ENCODE measurements around the gene UNC5A. TPM values are rescaled to one million over a fixed set of nuclear protein-coding genes. Genes with fewer than 3 reads are reported as not detected.
A peak's percentile ranks its signal among the peaks of the same experiment; 100 is the strongest.

UNC5A gene
- total and polyA plus RNA-seq, 9 of the 15 experiments (the other 6 are each of a cell fraction or from before 2014, with no cell fraction given), result not detected

GRCh38 chr5:176787676-176788075 lies 22.7 kb upstream of the UNC5A start (continued):
- no peak for TF ChIP-seq ZNF395 (CRISPR knock-in tag; IDR thresholded peaks at IDR 0.05)
- TF ChIP-seq DACH1 (IDR thresholded peaks at IDR 0.05; ENCODE audit: partially characterized antibody), result no peak
- no peak for TF ChIP-seq SRF (CRISPR knock-in tag; IDR thresholded peaks at IDR 0.05)
- no peak for TF ChIP-seq BDP1 (IDR thresholded peaks at IDR 0.05; ENCODE audit: insufficient read depth, insufficient read length)
- no peak for TF ChIP-seq GABPB2 (CRISPR knock-in tag; conservative IDR thresholded peaks at IDR 0.05)
- TF ChIP-seq ZNF449 (CRISPR knock-in tag; IDR thresholded peaks at IDR 0.05), result no peak
- no peak for TF ChIP-seq ZNF707 (CRISPR knock-in tag; conservative IDR thresholded peaks at IDR 0.05)
- TF ChIP-seq ZNF263 (CRISPR knock-in tag; IDR thresholded peaks at IDR 0.05; ENCODE audit: borderline replicate concordance), result no peak
- no peak for TF ChIP-seq MBD1 (CRISPR knock-in tag; IDR thresholded peaks at IDR 0.05)
- no peak for TF ChIP-seq ZNF398 (CRISPR knock-in tag; IDR thresholded peaks at IDR 0.05)
- peak; percentile 69 for TF ChIP-seq RBM25 (IDR thresholded peaks at IDR 0.05; ENCODE audit: low read depth, low read length, severe bottlenecking)
- peak; percentile 75 for TF ChIP-seq FOS (IDR thresholded peaks at IDR 0.05; ENCODE audit: extremely low read depth, insufficient read length)
- no peak for TF ChIP-seq SIRT6 (IDR thresholded peaks at IDR 0.05; ENCODE audit: low read depth, low read length)
- TF ChIP-seq EP300 (IDR thresholded peaks at IDR 0.05; ENCODE audit: low read length), result no peak
- no peak for TF ChIP-seq SLC30A9 (CRISPR knock-in tag; IDR thresholded peaks at IDR 0.05)
- no peak for TF ChIP-seq MNT (conservative IDR thresholded peaks at IDR 0.05)
- TF ChIP-seq GMEB1 (CRISPR knock-in tag; IDR thresholded peaks at IDR 0.05), result no peak
- TF ChIP-seq SP2 (IDR thresholded peaks at IDR 0.05; ENCODE audit: extremely low read depth, low read depth, low read length, poor library complexity, severe bottlenecking), result peak; percentile 44
- peak; percentile 53; the same call in 1 of the 2 replicates for TF ChIP-seq C11orf30 (IDR thresholded peaks at IDR 0.05; ENCODE audit: low read depth)
